PC-3 (cell line): Measurements from ENCODE around the gene FSTL4. TPM values are rescaled to one million over a fixed set of nuclear protein-coding genes. Genes with fewer than 3 reads are reported as not detected.

Source experiments
- ATAC-seq: fragments of 200-7000 bp; cut with Tn5 transposase; 2 replicates; pipeline ENCODE4 v1.9.1; 2020; ENCODE audit warnings: mild to moderate bottlenecking, moderate library complexity
- BruUV-seq: library from RNA; stranded (reverse); fragments of 400-500 nt; replicated peaks from 2 replicates; lab custom pipeline; 2021; lab: Mats Ljungman, UMichigan
- CTCF ChIA-PET: fragments of 300-600 bp; sonication (Branson Sonifier 250); formaldehyde crosslinking; loops from one replicate; lab custom pipeline; 2022; ENCODE audit warnings: antibody characterized with exemption; lab: Charles Lee
- POLR2A ChIA-PET: fragments of 300-600 bp; sonication (Branson Sonifier 250); formaldehyde crosslinking; loops from one replicate; lab custom pipeline; 2022; ENCODE audit warnings: antibody characterized with exemption; ENCODE audit not compliant: unreplicated experiment; lab: Charles Lee
- DNase-seq: peaks from one replicate; pipeline ENCODE4 v3.0.0-alpha.2; 2015
- H2AFZ ChIP-seq: fragments of 300-600 bp; sonication (generic); 2 replicates; pipeline ENCODE4 v1.6.0; 2016; ENCODE audit warnings: antibody characterized with exemption, low read length
- H3F3A ChIP-seq: fragments of 300-600 bp; sonication (generic); one replicate; pipeline ENCODE4 v1.6.0; 2017; ENCODE audit warnings: antibody characterized with exemption, low read length, control low read depth, mild to moderate bottlenecking; ENCODE audit not compliant: unreplicated experiment
- H3K27ac ChIP-seq: fragments of 300-600 bp; sonication (generic); 2 replicates; pipeline ENCODE4 v1.5.1; 2016; ENCODE audit warnings: mild to moderate bottlenecking, low read length
- H3K27me3 ChIP-seq: fragments of 300-600 bp; sonication (generic); 2 replicates; pipeline ENCODE4 v1.6.1; 2016; ENCODE audit warnings: low read length, mixed read lengths
- H3K36me3 ChIP-seq: fragments of 300-600 bp; sonication (generic); 2 replicates; pipeline ENCODE4 v1.6.1; 2016; ENCODE audit warnings: low read depth, mixed run types, low read length, mixed read lengths
- H3K4me1 ChIP-seq: fragments of 300-600 bp; sonication (generic); 2 replicates; pipeline ENCODE4 v1.5.1; 2016; ENCODE audit warnings: low read length; ENCODE audit not compliant: insufficient read depth
- H3K4me2 ChIP-seq: fragments of 300-600 bp; sonication (generic); 2 replicates; pipeline ENCODE4 v1.6.0; 2016; ENCODE audit warnings: low read length
- H3K4me3 ChIP-seq: fragments of 300-600 bp; sonication (generic); 2 replicates; pipeline ENCODE4 v1.5.1; 2016; ENCODE audit warnings: mild to moderate bottlenecking, low read length, mixed read lengths
- H3K79me2 ChIP-seq: fragments of 300-600 bp; sonication (generic); 2 replicates; pipeline ENCODE4 v1.6.1; 2017; ENCODE audit warnings: low read length, mixed read lengths
- H3K9ac ChIP-seq: fragments of 300-600 bp; sonication (generic); 2 replicates; pipeline ENCODE4 v1.6.0; 2016; ENCODE audit warnings: mild to moderate bottlenecking, low read length
- H3K9me2 ChIP-seq: fragments of 300-600 bp; sonication (generic); replicated peaks from 2 replicates; pipeline ENCODE4 v1.6.1; 2016; ENCODE audit warnings: mixed run types, low read length, mixed read lengths
- H3K9me3 ChIP-seq: fragments of 300-600 bp; sonication (generic); 2 replicates; pipeline ENCODE4 v1.6.1; 2016; ENCODE audit warnings: low read length, mixed read lengths
- H4K20me1 ChIP-seq: fragments of 300-600 bp; sonication (generic); 2 replicates; pipeline ENCODE4 v1.6.1; 2016; ENCODE audit warnings: low read length, mixed read lengths
- CTCF ChIP-seq: fragments of 300-600 bp; sonication (generic); conservative IDR thresholded peaks from 2 replicates; pipeline ENCODE4 v1.5.1; 2017; ENCODE audit warnings: antibody characterized with exemption, low read depth, mild to moderate bottlenecking, low read length
- EZH2 ChIP-seq: fragments of 300-600 bp; sonication (generic); IDR thresholded peaks from one replicate; pipeline ENCODE4 v1.6.1; 2017; ENCODE audit warnings: antibody characterized with exemption, mild to moderate bottlenecking, low read length; ENCODE audit not compliant: unreplicated experiment
- EZH2phosphoT487 ChIP-seq: fragments of 300-600 bp; sonication (generic); IDR thresholded peaks from 2 replicates; pipeline ENCODE4 v1.6.1; 2018; ENCODE audit warnings: mild to moderate bottlenecking, antibody characterized with exemption, low read length, borderline replicate concordance
- intact Hi-C: fragments of 100-400 bp; cut with micrococcal nuclease; formaldehyde crosslinking; loops from 2 replicates; pipeline ENCODE4 v1.9.0; 2023
- total RNA-seq: library from RNA; depleted of rRNA; stranded (reverse); fragments of >200 nt; gene quantifications from 2 replicates; pipeline ENCODE4 v1.2.3, GENCODE V29; 2014

Gene FSTL4
- total RNA-seq, 1 experiment from 2014 or later, result 4.2 TPM

GRCh38 chr5:133214153-133214820 lies 398.1 kb downstream of the FSTL4 start:
- Histone ChIP-seq H3K79me2 (no peaks in the 10 kb centered on the region), H3K9me3 (no peaks in the 10 kb centered on the region), H3K4me3 (no peak overlapping the region), H3K4me2 (no peak overlapping the region), H2AFZ (no peak overlapping the region), H3K9ac (no peak overlapping the region), H3K9me2 (no peaks in the 10 kb centered on the region), H3F3A (no peaks in the 10 kb centered on the region), H4K20me1 (no peaks in the 10 kb centered on the region), H3K27ac (no peak overlapping the region), H3K4me1 (no peaks in the 10 kb centered on the region), H3K27me3 (0 out of 2 replicates have a peak, but pooled peaks cover 4% of the 10 kb centered on the region), H3K36me3 (no peaks in the 10 kb centered on the region)
- no peak for DNase-seq
- ChIA-PET CTCF (no interaction called here), POLR2A (interaction anchor here (0.7 kb wide), 1 partner anchor 138 kb away, joined by 6 read pairs; no protein-coding TSS in a partner anchor)
- TF ChIP-seq EZH2phosphoT487, result no peak
- TF ChIP-seq EZH2, result no peak
- TF ChIP-seq CTCF, result no peak
- no TSS peak for BruUV-seq
- no peak for ATAC-seq
- intact Hi-C loops, result no loop called here

- no peak overlapping the region for H2AFZ ChIP-seq
- H4K20me1 ChIP-seq, result no peaks in the 10 kb centered on the region
- no peaks in the 10 kb centered on the region for H3F3A ChIP-seq
- H3K4me3 ChIP-seq, result no peak overlapping the region
- H3K79me2 ChIP-seq, result no peaks in the 10 kb centered on the region
- H3K4me2 ChIP-seq, result no peak overlapping the region
- no peaks in the 10 kb centered on the region for H3K9me3 ChIP-seq
- DNase-seq, result no peak
- TF ChIP-seq EZH2phosphoT487, result no peak
- no peak for TF ChIP-seq EZH2
- no peak for TF ChIP-seq CTCF
- POLR2A ChIA-PET, result no interaction called here
- no peak for ATAC-seq
- no peak overlapping the region for H3K9ac ChIP-seq
- H3K4me1 ChIP-seq, result 0 out of 2 replicates have a peak, but pooled peaks cover 3% of the 10 kb centered on the region
- CTCF ChIA-PET, result no interaction called here
- no TSS peak for BruUV-seq
- H3K27me3 ChIP-seq, result no peaks in the 10 kb centered on the region
- no peaks in the 10 kb centered on the region for H3K9me2 ChIP-seq
- no peak overlapping the region for H3K27ac ChIP-seq
- intact Hi-C loops, result no loop called here
- H3K36me3 ChIP-seq, result no peaks in the 10 kb centered on the region
Measured at GRCh38 chr5:133205649-133206048, 406.7 kb downstream of the FSTL4 start.

GRCh38 chr5:133205204-133205603 lies 407.1 kb downstream of the FSTL4 start:
- ATAC-seq, result no peak
- CTCF ChIA-PET, result no interaction called here

More at GRCh38 chr5:133205204-133205603, 407.1 kb downstream of the FSTL4 start:
- H3K9me3 ChIP-seq, result no peaks in the 10 kb centered on the region
- TF ChIP-seq CTCF, result no peak
- no peaks in the 10 kb centered on the region for H3F3A ChIP-seq
- H3K27me3 ChIP-seq, result no peaks in the 10 kb centered on the region
- no peak overlapping the region for H3K9ac ChIP-seq
- no peaks in the 10 kb centered on the region for H3K36me3 ChIP-seq
- POLR2A ChIA-PET, result no interaction called here
- H3K27ac ChIP-seq, result no peak overlapping the region
- H3K4me3 ChIP-seq, result no peak overlapping the region
- no peaks in the 10 kb centered on the region for H3K79me2 ChIP-seq
- H3K4me2 ChIP-seq, result no peak overlapping the region
- intact Hi-C loops, result no loop called here
- no peaks in the 10 kb centered on the region for H4K20me1 ChIP-seq
- no peak overlapping the region for H2AFZ ChIP-seq
- BruUV-seq, result no TSS peak
- DNase-seq, result no peak
- no peaks in the 10 kb centered on the region for H3K9me2 ChIP-seq
- 0 out of 2 replicates have a peak, but pooled peaks cover 3% of the 10 kb centered on the region for H3K4me1 ChIP-seq
